Body of pancreas (tissue), 4 donors: ENCODE measurements around the gene CLEC1B.

Source experiments
- POLR2A ChIP-seq, 3 donors: fragments of 450-650 bp; IDR thresholded peaks; one replicate each; pipeline ENCODE4 v1.6.1; 2016; ENCODE audit warnings: antibody characterized with exemption in 3 of 3, mild to moderate bottlenecking in 2 of 3
- TF ChIP-seq, protein P1 (sequence below), 7 experiments: fragments of 450-650 bp in 4 of 7; fragments of 200-600 bp in 3 of 7; sonication (generic) in 3 of 7; IDR thresholded peaks; one replicate each; pipeline ENCODE4 v1.5.1; 2016 to 2019; ENCODE audit warnings: antibody characterized with exemption in 7 of 7

DNA sequence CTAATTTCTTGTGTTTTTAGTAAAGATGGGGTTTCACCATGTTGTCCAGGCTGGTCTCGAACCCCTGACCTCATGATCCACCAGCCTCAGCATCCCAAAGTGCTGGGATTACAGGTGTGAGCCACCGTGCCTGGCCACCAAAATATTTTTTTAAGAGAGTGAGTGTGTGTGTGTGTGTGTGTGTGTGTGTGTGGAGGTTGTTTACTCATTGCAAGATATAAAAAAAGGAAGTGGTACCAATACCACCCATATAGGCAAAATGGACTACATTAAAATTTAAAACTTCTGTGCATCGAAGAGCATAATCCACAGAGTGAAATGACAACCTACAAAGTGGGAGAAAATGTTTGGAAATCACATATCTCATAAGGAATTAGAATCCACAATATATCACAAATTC, 51.2 kb downstream of the CLEC1B start:
- TF ChIP-seq POLR2A (IDR thresholded peaks at IDR 0.05) = no peak
- TF ChIP-seq, protein P1, sequence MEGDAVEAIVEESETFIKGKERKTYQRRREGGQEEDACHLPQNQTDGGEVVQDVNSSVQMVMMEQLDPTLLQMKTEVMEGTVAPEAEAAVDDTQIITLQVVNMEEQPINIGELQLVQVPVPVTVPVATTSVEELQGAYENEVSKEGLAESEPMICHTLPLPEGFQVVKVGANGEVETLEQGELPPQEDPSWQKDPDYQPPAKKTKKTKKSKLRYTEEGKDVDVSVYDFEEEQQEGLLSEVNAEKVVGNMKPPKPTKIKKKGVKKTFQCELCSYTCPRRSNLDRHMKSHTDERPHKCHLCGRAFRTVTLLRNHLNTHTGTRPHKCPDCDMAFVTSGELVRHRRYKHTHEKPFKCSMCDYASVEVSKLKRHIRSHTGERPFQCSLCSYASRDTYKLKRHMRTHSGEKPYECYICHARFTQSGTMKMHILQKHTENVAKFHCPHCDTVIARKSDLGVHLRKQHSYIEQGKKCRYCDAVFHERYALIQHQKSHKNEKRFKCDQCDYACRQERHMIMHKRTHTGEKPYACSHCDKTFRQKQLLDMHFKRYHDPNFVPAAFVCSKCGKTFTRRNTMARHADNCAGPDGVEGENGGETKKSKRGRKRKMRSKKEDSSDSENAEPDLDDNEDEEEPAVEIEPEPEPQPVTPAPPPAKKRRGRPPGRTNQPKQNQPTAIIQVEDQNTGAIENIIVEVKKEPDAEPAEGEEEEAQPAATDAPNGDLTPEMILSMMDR (IDR thresholded peaks at IDR 0.05) = no peak
